ENCODE results near the gene CYBRD1.

GRCh38 chr2:171540437-171540836 lies 18.2 kb downstream of the CYBRD1 start:
- TF ChIP-seq CTCF (IDR thresholded peaks at IDR 0.05) (no peak), POLR2A (IDR thresholded peaks at IDR 0.05) (no peak)
